HG03095 (cell line): Measurements from ENCODE around the gene SMR3B.
A peak's percentile ranks its signal among the peaks of the same experiment; 100 is the strongest.

ENCODE experiments used
- ATAC-seq: cut with Tn5 transposase; IDR thresholded peaks from one replicate; pipeline ENCODE4 v1.9.1; 2021; ENCODE audit warnings: moderate library complexity; ENCODE audit not compliant: unreplicated experiment

Gene SMR3B

GRCh38 chr4:70382691-70383181, at the start of gene SMR3B:
Gene SMR3B (plus strand): TSS chr4:70383131. CDS start chr4:70384511, 1,380 bp downstream.
- ATAC-seq: no peak

- ATAC-seq: no peak
Observed at GRCh38 chr4:70334681-70335080, 48.2 kb upstream of the SMR3B start, which contains the start of gene CABS1. Gene CABS1 (plus strand): TSS chr4:70334981. CDS start chr4:70335040, 59 bp downstream.

- ATAC-seq: no peak
Observed at GRCh38 chr4:70336043-70336442, 46.9 kb upstream of the SMR3B start.

GRCh38 chr4:70337886-70338420, 45.0 kb upstream of the SMR3B start:
- no peak for ATAC-seq

- ATAC-seq: no peak
Observed at GRCh38 chr4:70356185-70356584, 26.7 kb upstream of the SMR3B start.

GRCh38 chr4:70359115-70359661, 23.7 kb upstream of the SMR3B start:
- ATAC-seq: no peak

- no peak for ATAC-seq
Observed at GRCh38 chr4:70360460-70360859, 22.5 kb upstream of the SMR3B start, which contains the start of gene SMR3A. Gene SMR3A (plus strand): TSS chr4:70360760. CDS start chr4:70362116, 1,356 bp downstream.

- ATAC-seq: no peak
Observed at GRCh38 chr4:70364002-70364401, 18.9 kb upstream of the SMR3B start.

GRCh38 chr4:70365479-70365878, 17.5 kb upstream of the SMR3B start:
- ATAC-seq: no peak

- ATAC-seq: no peak
Observed at GRCh38 chr4:70367813-70368212, 15.1 kb upstream of the SMR3B start.

GRCh38 chr4:70371987-70372386, 10.9 kb upstream of the SMR3B start:
- no peak for ATAC-seq

GRCh38 chr4:70372760-70373159, 10.2 kb upstream of the SMR3B start:
- no peak for ATAC-seq

- no peak for ATAC-seq
Observed at GRCh38 chr4:70380578-70380977, 2.4 kb upstream of the SMR3B start.

- peak; percentile 46 for ATAC-seq
Observed at GRCh38 chr4:70392057-70392776, 9.3 kb downstream of the SMR3B start.

- no peak for ATAC-seq
Observed at GRCh38 chr4:70397580-70397979, 14.6 kb downstream of the SMR3B start, which contains the start of gene OPRPN. Gene OPRPN (plus strand): TSS chr4:70397940. CDS start chr4:70399286, 1,346 bp downstream.

GRCh38 chr4:70399319-70399718, 16.4 kb downstream of the SMR3B start:
- no peak for ATAC-seq

- no peak for ATAC-seq
Observed at GRCh38 chr4:70402762-70403161, 19.8 kb downstream of the SMR3B start.

GRCh38 chr4:70405765-70406164, 22.8 kb downstream of the SMR3B start:
- ATAC-seq: no peak

GRCh38 chr4:70425306-70425705, 42.4 kb downstream of the SMR3B start:
- ATAC-seq: no peak

GRCh38 chr4:70426789-70427188, 43.9 kb downstream of the SMR3B start:
- no peak for ATAC-seq

- ATAC-seq: no peak
Observed at GRCh38 chr4:70437197-70437596, 54.3 kb downstream of the SMR3B start.
